Activated B cell treated with CpG ODN at 0.5 μM for 24 hours (primary cell): ENCODE data around the gene GAL3ST2. TPM values are rescaled to one million over a fixed set of nuclear protein-coding genes. Genes with fewer than 3 reads are reported as not detected.
A peak's percentile ranks its signal among the peaks of the same experiment; 100 is the strongest.

Source experiments
- ATAC-seq: fragments of 200-7000 bp; cut with Tn5 transposase; one replicate; pipeline ENCODE4 v1.10.0; 2021; ENCODE audit warnings: low read depth, mild to moderate bottlenecking, moderate library complexity
- CTCF ChIA-PET: fragments of 350-600 bp; sonication (Branson Sonifier 250); formaldehyde crosslinking; loops from one replicate; lab custom pipeline; 2021; ENCODE audit warnings: antibody characterized with exemption; lab: Charles Lee
- POLR2A ChIA-PET: fragments of 350-600 bp; sonication (Branson Sonifier 250); formaldehyde crosslinking; loops from one replicate; lab custom pipeline; 2021; ENCODE audit warnings: antibody characterized with exemption; lab: Charles Lee
- DNase-seq: peaks from one replicate; pipeline ENCODE4 v3.0.0; 2022
- H3K27ac Mint-ChIP-seq: one replicate; pipeline ENCODE4 v1.8.0; 2020; ENCODE audit warnings: mixed read lengths
- H3K27me3 Mint-ChIP-seq: one replicate; pipeline ENCODE4 v1.8.0; 2021; ENCODE audit warnings: mixed read lengths
- H3K36me3 Mint-ChIP-seq: one replicate; pipeline ENCODE4 v1.8.0; 2021; ENCODE audit warnings: low read depth, mixed read lengths
- H3K4me1 Mint-ChIP-seq: one replicate; pipeline ENCODE4 v1.8.0; 2021; ENCODE audit warnings: mixed read lengths
- H3K4me3 Mint-ChIP-seq: one replicate; pipeline ENCODE4 v1.8.0; 2020; ENCODE audit warnings: mild to moderate bottlenecking, mixed read lengths
- H3K9me3 Mint-ChIP-seq: one replicate; pipeline ENCODE4 v1.8.0; 2020; ENCODE audit warnings: mixed read lengths
- intact Hi-C: fragments of 100-400 bp; cut with micrococcal nuclease; formaldehyde crosslinking; loops from one replicate; pipeline ENCODE4 v1.15.1; 2024
- total RNA-seq: library from RNA; stranded (reverse); gene quantifications from 2 replicates; pipeline ENCODE4 v1.2.3, GENCODE V29; 2022
- TF ChIP-seq, protein P1 (sequence below): fragments of 200-600 bp; IDR thresholded peaks from one replicate; pipeline ENCODE4 v1.8.0; 2022; ENCODE audit warnings: antibody characterized with exemption, mild to moderate bottlenecking

The GAL3ST2 gene
- total RNA-seq, 1 donor from 2014 or later = not detected

DNA sequence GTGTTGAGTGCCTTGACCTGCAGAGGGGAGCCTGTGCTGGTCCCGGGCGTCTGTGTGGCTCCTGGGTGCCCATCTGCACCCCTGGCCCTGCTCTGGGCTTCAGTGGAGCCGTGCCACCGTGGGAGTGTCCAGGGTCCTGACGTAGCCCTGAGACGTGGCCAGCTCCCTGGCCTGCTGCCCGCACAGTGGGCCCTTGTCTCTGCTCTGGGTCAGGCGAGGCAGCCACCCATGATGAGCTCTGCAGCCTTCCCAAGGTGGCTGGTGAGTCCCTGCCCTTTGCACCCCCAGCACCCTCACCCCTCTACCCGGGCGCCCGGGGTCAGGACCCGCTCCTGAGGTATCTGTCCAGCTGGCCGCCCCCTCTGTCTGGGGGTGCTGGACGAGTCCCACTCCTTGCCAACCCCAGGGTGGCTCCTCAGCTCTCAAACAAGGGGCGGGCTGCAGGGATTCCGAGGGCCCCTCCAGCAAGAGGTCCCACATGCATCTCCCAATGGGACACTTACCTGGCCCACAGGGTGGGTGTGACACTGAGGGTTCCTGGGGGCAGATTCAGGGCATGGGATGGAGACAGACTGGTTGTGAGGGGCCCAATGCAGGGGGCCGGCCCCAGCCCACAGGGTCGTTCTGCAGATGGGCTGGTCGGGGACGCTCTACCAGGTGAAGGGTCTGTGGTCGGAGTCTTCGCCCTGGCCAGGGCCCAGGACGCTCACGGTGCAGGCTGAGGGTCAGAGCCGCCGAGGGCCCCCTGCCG, 34.8 kb downstream of the GAL3ST2 start:
- CTCF ChIA-PET = no interaction called here
- intact Hi-C loops = no loop called here
- H3K27me3 Mint-ChIP-seq = peaks cover 12% of the 10 kb centered on the region
- no peak overlapping the region for H3K27ac Mint-ChIP-seq
- DNase-seq (no peak), ATAC-seq (no peak)
- peaks cover 16% of the 10 kb centered on the region for H3K4me1 Mint-ChIP-seq
- no peaks in the 10 kb centered on the region for H3K9me3 Mint-ChIP-seq
- TF ChIP-seq, protein P1, sequence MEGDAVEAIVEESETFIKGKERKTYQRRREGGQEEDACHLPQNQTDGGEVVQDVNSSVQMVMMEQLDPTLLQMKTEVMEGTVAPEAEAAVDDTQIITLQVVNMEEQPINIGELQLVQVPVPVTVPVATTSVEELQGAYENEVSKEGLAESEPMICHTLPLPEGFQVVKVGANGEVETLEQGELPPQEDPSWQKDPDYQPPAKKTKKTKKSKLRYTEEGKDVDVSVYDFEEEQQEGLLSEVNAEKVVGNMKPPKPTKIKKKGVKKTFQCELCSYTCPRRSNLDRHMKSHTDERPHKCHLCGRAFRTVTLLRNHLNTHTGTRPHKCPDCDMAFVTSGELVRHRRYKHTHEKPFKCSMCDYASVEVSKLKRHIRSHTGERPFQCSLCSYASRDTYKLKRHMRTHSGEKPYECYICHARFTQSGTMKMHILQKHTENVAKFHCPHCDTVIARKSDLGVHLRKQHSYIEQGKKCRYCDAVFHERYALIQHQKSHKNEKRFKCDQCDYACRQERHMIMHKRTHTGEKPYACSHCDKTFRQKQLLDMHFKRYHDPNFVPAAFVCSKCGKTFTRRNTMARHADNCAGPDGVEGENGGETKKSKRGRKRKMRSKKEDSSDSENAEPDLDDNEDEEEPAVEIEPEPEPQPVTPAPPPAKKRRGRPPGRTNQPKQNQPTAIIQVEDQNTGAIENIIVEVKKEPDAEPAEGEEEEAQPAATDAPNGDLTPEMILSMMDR = no peak
- no peaks in the 10 kb centered on the region for H3K36me3 Mint-ChIP-seq
- POLR2A ChIA-PET = interaction anchor here (1.1 kb wide), 1 partner anchor 23 kb away, joined by 3 read pairs; no protein-coding TSS in a partner anchor
- no peak overlapping the region for H3K4me3 Mint-ChIP-seq

DNA sequence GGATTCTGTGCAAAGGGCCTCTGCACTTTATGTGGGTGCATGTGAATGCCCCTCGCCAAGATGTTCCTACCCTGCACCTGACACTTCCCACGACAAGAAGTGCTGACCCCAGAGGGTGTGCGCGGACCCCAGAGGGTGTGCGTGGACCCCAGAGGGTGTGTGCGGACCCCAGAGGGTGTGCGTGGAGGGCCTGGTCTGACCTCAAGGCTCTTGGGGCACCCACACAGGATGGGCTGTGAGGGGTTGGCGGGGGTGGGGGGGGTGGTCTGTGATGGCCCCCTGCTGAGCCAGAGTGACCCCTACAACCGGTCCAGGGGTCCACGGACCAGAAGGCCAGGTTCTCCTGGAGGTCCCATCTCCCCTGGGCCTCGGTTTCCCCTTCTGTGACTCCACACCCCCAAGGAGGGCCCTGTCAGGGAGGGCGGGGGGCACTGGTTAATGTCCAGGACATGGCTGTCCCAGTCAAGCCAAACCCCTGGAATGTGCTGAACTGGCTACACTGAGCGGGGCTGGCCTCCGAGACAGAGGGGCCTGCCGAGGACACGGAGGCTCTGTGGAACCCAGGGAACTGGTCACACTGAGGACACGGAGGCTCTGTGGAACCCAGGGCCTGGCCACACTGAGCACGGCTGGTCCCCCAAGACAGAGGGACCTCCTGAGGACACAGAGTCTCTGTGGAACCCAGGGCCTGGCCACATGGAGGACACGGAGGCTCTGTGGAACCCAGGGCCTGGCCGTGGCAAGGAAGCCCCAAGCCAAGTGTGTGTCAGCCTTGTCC, 35.5 kb downstream of the GAL3ST2 start:
- POLR2A ChIA-PET = interaction anchor here (1.1 to 2.4 kb wide), 3 partner anchors 8 to 110 kb away, joined by 3 to 9 read pairs (median 3); partner anchors contain the start of gene ING5
- Mint-ChIP-seq H3K36me3 (no peaks in the 10 kb centered on the region), H3K4me1 (peaks cover 17% of the 10 kb centered on the region), H3K27ac (no peak overlapping the region), H3K4me3 (no peak overlapping the region), H3K9me3 (no peaks in the 10 kb centered on the region), H3K27me3 (peaks cover 12% of the 10 kb centered on the region)
- intact Hi-C loops = no loop called here
- DNase-seq (no peak), ATAC-seq (no peak)
- CTCF ChIA-PET = no interaction called here
- TF ChIP-seq, protein P1 = no peak

- Mint-ChIP-seq H3K27ac (no peak overlapping the region), H3K27me3 (peaks cover 17% of the 10 kb centered on the region), H3K36me3 (no peaks in the 10 kb centered on the region), H3K4me3 (no peak overlapping the region), H3K9me3 (no peaks in the 10 kb centered on the region), H3K4me1 (peaks cover 25% of the 10 kb centered on the region)
- TF ChIP-seq, protein P1 = no peak
- intact Hi-C loops = no loop called here
- DNase-seq (no peak), ATAC-seq (no peak)
- ChIA-PET CTCF (interaction anchor here (0.9 kb wide), 1 partner anchor 25 kb away, joined by 3 read pairs; no protein-coding TSS in a partner anchor), POLR2A (interaction anchor here (0.5 to 2.4 kb wide), 8 partner anchors 9 to 774 kb away, joined by 3 to 9 read pairs (median 4); partner anchors contain the start of genes D2HGDH, ING5 and PDCD1)
Measured at GRCh38 chr2:241812730-241813643, 36.4 kb downstream of the GAL3ST2 start.

DNA sequence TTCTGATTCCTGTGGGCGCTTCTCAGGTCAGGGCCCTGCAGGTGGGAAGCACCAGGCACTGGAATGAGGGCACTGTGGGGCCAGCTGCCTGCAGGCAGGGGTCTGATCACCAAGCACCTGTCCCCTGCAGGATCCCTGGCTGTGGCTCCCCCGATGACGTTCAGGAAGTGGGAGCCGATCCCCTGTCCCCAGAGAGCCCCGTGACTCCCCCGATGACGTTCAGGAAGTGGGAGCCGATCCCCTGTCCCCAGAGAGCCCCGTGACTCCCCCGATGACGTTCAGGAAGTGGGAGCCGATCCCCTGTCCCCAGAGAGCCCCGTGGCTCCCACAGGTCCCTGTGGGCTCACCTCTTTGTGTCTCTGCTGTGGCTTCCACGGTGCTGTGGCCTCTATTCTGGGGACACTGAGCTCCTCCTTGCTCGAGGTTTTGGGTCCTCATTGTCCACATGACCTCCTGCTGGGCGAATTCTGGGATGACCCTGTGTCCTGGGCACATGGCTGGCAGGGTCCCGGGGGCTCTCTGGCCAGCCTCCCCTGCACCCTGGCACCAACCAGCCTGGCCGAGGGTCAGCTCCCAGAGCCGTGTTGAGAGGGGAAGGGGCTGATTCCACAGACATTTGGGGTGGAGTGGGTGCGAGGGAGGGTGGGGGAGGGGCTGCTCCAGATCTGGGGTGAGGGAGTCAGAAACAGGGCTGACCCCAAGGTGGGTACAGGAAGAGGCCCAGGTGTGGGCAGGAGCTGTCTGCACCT, 37.2 kb downstream of the GAL3ST2 start:
- Mint-ChIP-seq H3K36me3 (no peaks in the 10 kb centered on the region), H3K4me1 (peaks cover 22% of the 10 kb centered on the region), H3K27ac (peak overlapping the region; percentile 63), H3K4me3 (no peak overlapping the region), H3K9me3 (no peaks in the 10 kb centered on the region), H3K27me3 (peaks cover 12% of the 10 kb centered on the region)
- TF ChIP-seq, protein P1 = no peak
- DNase-seq (peak; percentile 59), ATAC-seq (peak; percentile 85)
- intact Hi-C loops = no loop called here
- ChIA-PET POLR2A (interaction anchor here (0.5 to 2.4 kb wide), 9 partner anchors 10 to 775 kb away, joined by 3 to 9 read pairs (median 4); partner anchors contain the start of genes D2HGDH, ING5 and PDCD1), CTCF (interaction anchor here (0.9 kb wide), 1 partner anchor 25 kb away, joined by 3 read pairs; no protein-coding TSS in a partner anchor)
